Spleen (tissue), 7 donors: ENCODE data around the gene ZNF878.

ENCODE experiments used
- POLR2A ChIP-seq, 3 donors: fragments of 450-650 bp; IDR thresholded peaks; one replicate each; pipeline ENCODE4 v1.5.1; 2017; ENCODE audit warnings: antibody characterized with exemption in 3 of 3, mild to moderate bottlenecking in 1 of 3
- POLR2AphosphoS5 ChIP-seq, 3 donors: sonication (generic); formaldehyde crosslinking; IDR thresholded peaks; one replicate each; pipeline ENCODE4 v1.5.1; 2017; ENCODE audit warnings: antibody characterized with exemption in 3 of 3
- TF ChIP-seq, protein P1 (sequence below), 11 experiments: fragments of 200-600 bp in 7 of 11; fragments of 450-650 bp in 4 of 11; sonication (generic) in 4 of 11; IDR thresholded peaks in 8 of 11; conservative IDR thresholded peaks in 3 of 11; 1 replicate in 7 of 11; 2 replicates in 4 of 11; pipeline versions ENCODE4 v1.4.0 to v1.8.0; 2016 to 2021; ENCODE audit warnings: antibody characterized with exemption in 11 of 11, inconsistent platforms in 4 of 11, mild to moderate bottlenecking in 1 of 11
- donor health status: DM: no; HTN: no; CAD: no; lungs with moderate emphysema.
- donor health status: DM: no; HTN: no; CAD: no.
- donor health status: DM: no; HTN: no; CAD: no.

DNA sequence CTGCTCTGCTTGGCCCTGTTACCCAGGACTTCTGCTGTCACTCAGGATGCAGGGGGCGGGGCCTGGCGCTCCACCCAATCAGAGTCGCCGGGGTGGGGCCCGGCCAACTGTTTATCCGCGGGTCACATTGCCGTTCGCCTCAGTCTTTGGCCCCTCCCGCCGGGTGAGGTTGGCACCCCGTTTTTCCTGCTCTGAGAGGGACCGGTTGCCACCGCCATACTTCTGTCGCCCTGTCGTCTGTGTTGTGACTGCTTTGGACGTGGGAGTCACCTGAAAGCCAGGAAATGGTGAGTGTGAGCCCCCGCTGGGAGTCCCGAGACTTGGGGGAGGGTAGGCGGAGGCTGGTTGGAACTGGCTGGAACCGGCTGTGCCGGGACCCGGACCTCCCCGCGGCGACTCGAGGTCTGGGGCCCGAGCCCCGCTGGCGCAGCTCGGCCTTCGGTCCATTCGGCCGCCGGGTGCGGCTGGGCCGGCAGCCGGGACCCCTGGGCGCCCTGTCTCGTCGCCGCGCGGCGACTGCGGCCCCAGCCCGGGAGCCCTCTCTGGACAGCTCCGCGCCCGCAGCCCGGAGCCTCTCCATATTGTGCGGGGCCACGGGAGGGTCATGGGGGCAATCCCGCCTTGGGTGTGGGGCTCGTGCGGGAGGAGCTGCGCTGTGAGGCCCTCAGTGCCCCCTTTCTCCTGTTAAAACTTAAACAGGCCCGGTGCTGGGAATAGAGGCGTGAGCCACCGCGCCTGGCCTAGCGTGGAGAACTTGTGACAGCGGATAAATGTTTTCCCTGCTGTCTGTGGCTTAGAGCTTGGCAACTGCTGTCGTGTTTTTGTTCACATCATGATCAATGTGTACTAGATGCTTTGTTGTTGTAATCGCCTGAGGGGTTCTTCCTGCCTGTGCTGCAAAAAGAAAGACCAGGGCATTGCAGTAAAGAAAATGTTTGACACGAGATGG is 12.1 kb upstream of the ZNF878 start, which contains the start of gene ZNF844:
- TF ChIP-seq, protein P1, sequence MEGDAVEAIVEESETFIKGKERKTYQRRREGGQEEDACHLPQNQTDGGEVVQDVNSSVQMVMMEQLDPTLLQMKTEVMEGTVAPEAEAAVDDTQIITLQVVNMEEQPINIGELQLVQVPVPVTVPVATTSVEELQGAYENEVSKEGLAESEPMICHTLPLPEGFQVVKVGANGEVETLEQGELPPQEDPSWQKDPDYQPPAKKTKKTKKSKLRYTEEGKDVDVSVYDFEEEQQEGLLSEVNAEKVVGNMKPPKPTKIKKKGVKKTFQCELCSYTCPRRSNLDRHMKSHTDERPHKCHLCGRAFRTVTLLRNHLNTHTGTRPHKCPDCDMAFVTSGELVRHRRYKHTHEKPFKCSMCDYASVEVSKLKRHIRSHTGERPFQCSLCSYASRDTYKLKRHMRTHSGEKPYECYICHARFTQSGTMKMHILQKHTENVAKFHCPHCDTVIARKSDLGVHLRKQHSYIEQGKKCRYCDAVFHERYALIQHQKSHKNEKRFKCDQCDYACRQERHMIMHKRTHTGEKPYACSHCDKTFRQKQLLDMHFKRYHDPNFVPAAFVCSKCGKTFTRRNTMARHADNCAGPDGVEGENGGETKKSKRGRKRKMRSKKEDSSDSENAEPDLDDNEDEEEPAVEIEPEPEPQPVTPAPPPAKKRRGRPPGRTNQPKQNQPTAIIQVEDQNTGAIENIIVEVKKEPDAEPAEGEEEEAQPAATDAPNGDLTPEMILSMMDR (IDR thresholded peaks at IDR 0.05 in 8 of 11, conservative IDR thresholded peaks at IDR 0.05 in 3 of 11), result peak in 2 of 11 experiments; percentile 7 to 13
- peak in 2 of 3 donors; percentile 79 to 88 for TF ChIP-seq POLR2A (IDR thresholded peaks at IDR 0.05)
- TF ChIP-seq POLR2AphosphoS5 (IDR thresholded peaks at IDR 0.05), result peak; percentile 97 to 99 (median 99)
